Measurements from ENCODE around the gene ARHGEF38. TPM values are rescaled to one million over a fixed set of nuclear protein-coding genes. Genes with fewer than 3 reads are reported as not detected.

ARHGEF38 gene
- total RNA-seq, 1 donor from 2014 or later: not detected

- H3K27ac Mint-ChIP-seq (ENCODE audit: unreplicated experiment): no peak overlapping the region
These were observed 45.6 kb downstream of the ARHGEF38 start for GRCh38 chr4:105598052-105598451.

GRCh38 chr4:105598787-105599186 is 46.4 kb downstream of the ARHGEF38 start:
- no peak overlapping the region for H3K4me3 Mint-ChIP-seq (ENCODE audit: unreplicated experiment)
- no peaks in the 10 kb centered on the region for H3K4me1 Mint-ChIP-seq (ENCODE audit: low read depth)
- H3K36me3 Mint-ChIP-seq (ENCODE audit: low read depth): no peaks in the 10 kb centered on the region
- H3K9me3 Mint-ChIP-seq (ENCODE audit: low read depth): no peaks in the 10 kb centered on the region
- H3K27ac Mint-ChIP-seq (ENCODE audit: unreplicated experiment): no peak overlapping the region
- no peak for DNase-seq (ENCODE audit: low spot score)
- no peak for TF ChIP-seq CTCF (IDR thresholded peaks at IDR 0.05)
- H3K27me3 Mint-ChIP-seq (ENCODE audit: low read depth): peaks cover 17% of the 10 kb centered on the region

More at GRCh38 chr4:105598052-105598451, 45.6 kb downstream of the ARHGEF38 start:
- H3K4me1 Mint-ChIP-seq (ENCODE audit: low read depth): no peaks in the 10 kb centered on the region
- no peaks in the 10 kb centered on the region for H3K9me3 Mint-ChIP-seq (ENCODE audit: low read depth)
- no peaks in the 10 kb centered on the region for H3K36me3 Mint-ChIP-seq (ENCODE audit: low read depth)
- no peak for TF ChIP-seq CTCF (IDR thresholded peaks at IDR 0.05)
- H3K27me3 Mint-ChIP-seq (ENCODE audit: low read depth): peaks cover 19% of the 10 kb centered on the region
- no peak overlapping the region for H3K4me3 Mint-ChIP-seq (ENCODE audit: unreplicated experiment)
- DNase-seq (ENCODE audit: low spot score): no peak

- H3K27ac Mint-ChIP-seq (ENCODE audit: unreplicated experiment): no peak overlapping the region
- peaks cover 10% of the 10 kb centered on the region for H3K27me3 Mint-ChIP-seq (ENCODE audit: low read depth)
- H3K4me3 Mint-ChIP-seq (ENCODE audit: unreplicated experiment): no peak overlapping the region
- H3K4me1 Mint-ChIP-seq (ENCODE audit: low read depth): no peaks in the 10 kb centered on the region
- no peak for TF ChIP-seq CTCF (IDR thresholded peaks at IDR 0.05)
- H3K36me3 Mint-ChIP-seq (ENCODE audit: low read depth): no peaks in the 10 kb centered on the region
- no peaks in the 10 kb centered on the region for H3K9me3 Mint-ChIP-seq (ENCODE audit: low read depth)
- no peak for DNase-seq (ENCODE audit: low spot score)
These were observed 47.1 kb downstream of the ARHGEF38 start for GRCh38 chr4:105599482-105599881.

GRCh38 chr4:105599932-105600655 is 47.7 kb downstream of the ARHGEF38 start:
- H3K4me3 Mint-ChIP-seq (ENCODE audit: unreplicated experiment): no peak overlapping the region
- no peaks in the 10 kb centered on the region for H3K36me3 Mint-ChIP-seq (ENCODE audit: low read depth)
- no peak overlapping the region for H3K27ac Mint-ChIP-seq (ENCODE audit: unreplicated experiment)
- peaks cover 8% of the 10 kb centered on the region for H3K27me3 Mint-ChIP-seq (ENCODE audit: low read depth)
- H3K4me1 Mint-ChIP-seq (ENCODE audit: low read depth): no peaks in the 10 kb centered on the region
- no peak for DNase-seq (ENCODE audit: low spot score)
- TF ChIP-seq CTCF (IDR thresholded peaks at IDR 0.05): no peak
- no peaks in the 10 kb centered on the region for H3K9me3 Mint-ChIP-seq (ENCODE audit: low read depth)

GRCh38 chr4:105600951-105601350 is 48.5 kb downstream of the ARHGEF38 start:
- no peak for DNase-seq (ENCODE audit: low spot score)
- Mint-ChIP-seq H3K36me3 (ENCODE audit: low read depth) (no peaks in the 10 kb centered on the region), H3K4me1 (ENCODE audit: low read depth) (no peaks in the 10 kb centered on the region), H3K4me3 (ENCODE audit: unreplicated experiment) (no peak overlapping the region), H3K27ac (ENCODE audit: unreplicated experiment) (no peak overlapping the region), H3K9me3 (ENCODE audit: low read depth) (no peaks in the 10 kb centered on the region), H3K27me3 (ENCODE audit: low read depth) (peaks cover 7% of the 10 kb centered on the region)
- no peak for TF ChIP-seq CTCF (IDR thresholded peaks at IDR 0.05)

Measured in chondrocyte (in vitro differentiated cells).